AG04450 (cell line): Measurements from ENCODE around the gene OXNAD1. TPM values are rescaled to one million over a fixed set of nuclear protein-coding genes. Genes with fewer than 3 reads are reported as not detected.

ENCODE experiments used
- CTCF ChIA-PET: fragments of 300-600, 350-600 bp; formaldehyde crosslinking; extraction: SDS; loops from one replicate; lab custom pipeline; 2022; ENCODE audit warnings: antibody characterized with exemption, inconsistent platforms; lab: Charles Lee
- POLR2A ChIA-PET: fragments of 350-600 bp; formaldehyde crosslinking; extraction: SDS; loops from one replicate; lab custom pipeline; 2021; ENCODE audit warnings: antibody characterized with exemption, inconsistent platforms; lab: Yijun Ruan, JAX
- DNase-seq: peaks from one replicate; pipeline ENCODE4 v3.0.0-alpha.2; 2011; ENCODE audit warnings: low read depth, low spot score
- H3K27ac ChIP-seq: one replicate; pipeline ENCODE4 v1.5.1; 2012; ENCODE audit warnings: low read depth, low read length, control low read depth
- H3K27me3 ChIP-seq: one replicate; pipeline ENCODE4 v1.6.0; 2012; ENCODE audit warnings: low read length; ENCODE audit not compliant: control insufficient read depth, insufficient read depth
- H3K4me3 ChIP-seq: 2 replicates; pipeline ENCODE4 v1.5.1; 2011; ENCODE audit warnings: mild to moderate bottlenecking, low read depth, low read length, control low read depth
- H3K9me3 ChIP-seq: 2 replicates; pipeline ENCODE4 v1.5.1; 2012; ENCODE audit warnings: low read length; ENCODE audit not compliant: control insufficient read depth, insufficient read depth
- CTCF ChIP-seq: IDR thresholded peaks from 2 replicates; pipeline ENCODE4 v1.5.1; 2011; ENCODE audit warnings: low read depth, low read length, control low read depth, inconsistent platforms
- polyA plus RNA-seq: library from polyadenylated mRNA; depleted of rRNA; stranded (reverse); fragments of >200 nt; gene quantifications from 2 replicates; pipeline ENCODE4 v1.2.3, GENCODE V29; 2011

Gene OXNAD1
- polyA plus RNA-seq, 1 experiment, result 9.0 TPM

GRCh38 chr3:16234281-16234680 is 30.7 kb upstream of the OXNAD1 start:
- no peak for TF ChIP-seq CTCF
- DNase-seq, result no peak
- H3K9me3 ChIP-seq, result no peaks in the 10 kb centered on the region
- no peak overlapping the region for H3K4me3 ChIP-seq
- ChIA-PET POLR2A (no interaction called here), CTCF (interaction anchor here (0.5 to 2.1 kb wide), 2 partner anchors 211 to 418 kb away, joined by 3 to 4 read pairs; no protein-coding TSS in a partner anchor)
- H3K27me3 ChIP-seq, result no peaks in the 10 kb centered on the region
- H3K27ac ChIP-seq, result no peak overlapping the region

GRCh38 chr3:16236030-16236639 is 28.9 kb upstream of the OXNAD1 start:
- TF ChIP-seq CTCF, result no peak
- no peak overlapping the region for H3K4me3 ChIP-seq
- DNase-seq, result no peak
- H3K27ac ChIP-seq, result no peak overlapping the region
- no peaks in the 10 kb centered on the region for H3K27me3 ChIP-seq
- ChIA-PET CTCF (no interaction called here), POLR2A (no interaction called here)
- no peaks in the 10 kb centered on the region for H3K9me3 ChIP-seq

GRCh38 chr3:16236856-16237393 is 28.1 kb upstream of the OXNAD1 start:
- CTCF ChIA-PET, result interaction anchor here (0.6 kb wide), 1 partner anchor 53 kb away, joined by 3 read pairs; no protein-coding TSS in a partner anchor
- POLR2A ChIA-PET, result no interaction called here
- no peak overlapping the region for H3K27ac ChIP-seq

GRCh38 chr3:16239086-16239770 is 25.8 kb upstream of the OXNAD1 start:
- POLR2A ChIA-PET, result no interaction called here
- Histone ChIP-seq H3K27me3 (no peaks in the 10 kb centered on the region), H3K9me3 (no peaks in the 10 kb centered on the region), H3K4me3 (no peak overlapping the region), H3K27ac (no peak overlapping the region)
- TF ChIP-seq CTCF, result no peak
- CTCF ChIA-PET, result no interaction called here
- DNase-seq, result no peak

More at GRCh38 chr3:16236856-16237393, 28.1 kb upstream of the OXNAD1 start:
- H3K9me3 ChIP-seq, result no peaks in the 10 kb centered on the region
- no peaks in the 10 kb centered on the region for H3K27me3 ChIP-seq
- no peak for DNase-seq
- no peak for TF ChIP-seq CTCF
- no peak overlapping the region for H3K4me3 ChIP-seq

- Histone ChIP-seq H3K9me3 (no peaks in the 10 kb centered on the region), H3K27me3 (no peaks in the 10 kb centered on the region), H3K4me3 (no peak overlapping the region), H3K27ac (no peak overlapping the region)
- CTCF ChIA-PET, result no interaction called here
- POLR2A ChIA-PET, result no interaction called here
- no peak for TF ChIP-seq CTCF
- DNase-seq, result no peak
Observed at GRCh38 chr3:16239780-16240179, 25.2 kb upstream of the OXNAD1 start.
